Progenitor cell of endocrine pancreas (in vitro differentiated cells): Measurements from ENCODE around the gene ACOT7. TPM values are rescaled to one million over a fixed set of nuclear protein-coding genes. Genes with fewer than 3 reads are reported as not detected.

Experiments used
- DNase-seq: peaks from one replicate; pipeline ENCODE4 v3.0.0; 2021; ENCODE audit warnings: low spot score; ENCODE audit not compliant: unreplicated experiment
- H3K27ac Mint-ChIP-seq: 2 replicates; pipeline ENCODE4 v1.8.0; 2021; ENCODE audit warnings: mild to moderate bottlenecking, moderate library complexity, mixed read lengths
- H3K27me3 Mint-ChIP-seq: 2 replicates; pipeline ENCODE4 v1.8.0; 2021; ENCODE audit warnings: mixed read lengths
- H3K36me3 Mint-ChIP-seq: 2 replicates; pipeline ENCODE4 v1.8.0; 2022; ENCODE audit warnings: mixed read lengths; ENCODE audit not compliant: insufficient read depth
- H3K4me1 Mint-ChIP-seq: 2 replicates; pipeline ENCODE4 v1.8.0; 2021; ENCODE audit warnings: low read depth, mixed read lengths
- H3K4me3 Mint-ChIP-seq: 2 replicates; pipeline ENCODE4 v1.8.0; 2021; ENCODE audit warnings: low read depth, mild to moderate bottlenecking, moderate library complexity, mixed read lengths
- H3K9me3 Mint-ChIP-seq: 2 replicates; pipeline ENCODE4 v1.8.0; 2021; ENCODE audit warnings: low read depth, mixed read lengths
- total RNA-seq: library from RNA; stranded (reverse); gene quantifications from 2 replicates; pipeline ENCODE4 v1.2.1, GENCODE V29; 2021
- TF ChIP-seq, protein P1 (sequence below): fragments of 200-600 bp; sonication (generic); IDR thresholded peaks from one replicate; pipeline ENCODE4 v1.5.0; 2021; ENCODE audit warnings: antibody characterized with exemption, mild to moderate bottlenecking; ENCODE audit not compliant: unreplicated experiment

ACOT7 gene
- total RNA-seq, 1 donor from 2014 or later: 30.2 TPM

- H3K36me3 Mint-ChIP-seq: no peaks in the 10 kb centered on the region
- DNase-seq: peak; percentile 44
Observed at GRCh38 chr1:6347641-6348487, 45.7 kb downstream of the ACOT7 start.

DNA sequence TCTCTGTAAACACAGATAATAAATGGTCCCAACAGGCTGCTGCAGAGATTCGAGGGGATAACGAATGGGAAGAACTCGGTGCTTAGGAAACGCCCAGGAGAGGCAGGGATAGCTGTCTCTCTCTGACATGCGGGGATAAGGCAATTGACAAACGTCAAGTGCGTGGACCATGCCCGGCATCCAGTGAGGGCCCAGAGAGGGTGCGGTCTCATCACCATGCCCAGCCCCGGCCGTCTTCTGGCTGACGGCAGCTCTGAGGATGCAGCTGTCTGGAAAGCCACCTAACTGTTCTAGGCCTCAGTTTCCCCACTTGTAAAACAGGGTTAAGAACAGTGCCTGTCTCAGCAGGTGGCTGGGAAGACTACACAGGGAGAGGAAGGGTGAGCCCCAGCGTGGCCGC lies 48.1 kb downstream of the ACOT7 start:
- no peak overlapping the region for H3K27ac Mint-ChIP-seq

More at GRCh38 chr1:6347641-6348487, 45.7 kb downstream of the ACOT7 start:
- TF ChIP-seq, protein P1, sequence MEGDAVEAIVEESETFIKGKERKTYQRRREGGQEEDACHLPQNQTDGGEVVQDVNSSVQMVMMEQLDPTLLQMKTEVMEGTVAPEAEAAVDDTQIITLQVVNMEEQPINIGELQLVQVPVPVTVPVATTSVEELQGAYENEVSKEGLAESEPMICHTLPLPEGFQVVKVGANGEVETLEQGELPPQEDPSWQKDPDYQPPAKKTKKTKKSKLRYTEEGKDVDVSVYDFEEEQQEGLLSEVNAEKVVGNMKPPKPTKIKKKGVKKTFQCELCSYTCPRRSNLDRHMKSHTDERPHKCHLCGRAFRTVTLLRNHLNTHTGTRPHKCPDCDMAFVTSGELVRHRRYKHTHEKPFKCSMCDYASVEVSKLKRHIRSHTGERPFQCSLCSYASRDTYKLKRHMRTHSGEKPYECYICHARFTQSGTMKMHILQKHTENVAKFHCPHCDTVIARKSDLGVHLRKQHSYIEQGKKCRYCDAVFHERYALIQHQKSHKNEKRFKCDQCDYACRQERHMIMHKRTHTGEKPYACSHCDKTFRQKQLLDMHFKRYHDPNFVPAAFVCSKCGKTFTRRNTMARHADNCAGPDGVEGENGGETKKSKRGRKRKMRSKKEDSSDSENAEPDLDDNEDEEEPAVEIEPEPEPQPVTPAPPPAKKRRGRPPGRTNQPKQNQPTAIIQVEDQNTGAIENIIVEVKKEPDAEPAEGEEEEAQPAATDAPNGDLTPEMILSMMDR: peak; percentile 70
- Mint-ChIP-seq H3K9me3 (no peaks in the 10 kb centered on the region), H3K4me1 (peaks cover 2% of the 10 kb centered on the region), H3K27ac (peak overlapping the region; percentile 15), H3K27me3 (no peaks in the 10 kb centered on the region), H3K4me3 (no peak overlapping the region)

GRCh38 chr1:6345009-6345408 lies 48.6 kb downstream of the ACOT7 start:
- DNase-seq: no peak
- Mint-ChIP-seq H3K9me3 (no peaks in the 10 kb centered on the region), H3K27ac (no peak overlapping the region), H3K36me3 (no peaks in the 10 kb centered on the region), H3K4me1 (no peaks in the 10 kb centered on the region), H3K4me3 (no peak overlapping the region), H3K27me3 (no peaks in the 10 kb centered on the region)
- TF ChIP-seq, protein P1: no peak

More for the DNA sequence above, 48.1 kb downstream of the ACOT7 start:
- DNase-seq: no peak
- Mint-ChIP-seq H3K9me3 (no peaks in the 10 kb centered on the region), H3K36me3 (no peaks in the 10 kb centered on the region), H3K4me3 (no peak overlapping the region), H3K27me3 (no peaks in the 10 kb centered on the region), H3K4me1 (no peaks in the 10 kb centered on the region)
- TF ChIP-seq, protein P1: no peak

DNA sequence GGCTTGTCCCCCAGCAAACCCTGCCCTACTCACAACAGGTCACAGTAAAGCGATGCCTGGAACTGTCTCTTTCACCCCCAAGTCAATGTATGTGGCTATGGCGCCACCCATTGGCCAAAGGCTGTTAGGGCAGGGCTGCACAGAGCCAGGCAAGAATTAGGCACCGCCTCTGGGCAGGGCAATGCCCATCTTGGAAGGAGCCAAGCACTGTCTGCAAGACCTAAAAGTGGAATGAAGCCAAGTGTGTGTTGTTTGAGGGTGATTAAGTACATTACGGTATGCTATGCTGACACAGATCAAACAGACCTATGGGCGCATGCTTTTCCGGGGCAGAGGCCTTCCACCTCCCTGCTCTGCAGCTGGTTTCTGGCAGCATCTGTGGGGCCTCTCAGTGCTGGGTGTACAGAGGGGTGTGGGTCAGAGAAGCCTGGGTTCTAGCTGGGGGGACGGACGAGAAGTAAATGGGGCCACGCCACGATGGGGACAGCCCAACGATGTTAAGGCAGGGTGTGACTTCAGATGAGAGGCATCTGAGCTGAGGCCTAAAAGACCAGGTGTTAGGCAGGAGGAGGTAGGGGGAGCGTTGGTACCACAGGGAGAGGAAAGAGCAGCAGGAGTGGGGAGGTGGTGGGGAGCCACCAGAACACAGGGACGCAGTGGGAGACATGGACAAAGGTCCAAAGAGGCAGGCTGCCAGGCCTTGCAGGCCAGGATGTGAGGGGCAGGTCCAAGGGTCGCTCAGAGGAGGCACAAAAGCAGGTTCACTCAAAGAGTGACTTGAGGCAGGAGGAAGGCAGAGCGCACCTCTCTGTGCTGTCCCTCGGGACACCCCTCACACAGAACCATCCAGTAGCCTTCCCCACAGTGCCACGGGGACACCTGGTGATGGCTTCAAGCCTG lies 49.8 kb downstream of the ACOT7 start:
- H3K9me3 Mint-ChIP-seq: no peaks in the 10 kb centered on the region
- H3K4me1 Mint-ChIP-seq: no peaks in the 10 kb centered on the region
- no peaks in the 10 kb centered on the region for H3K36me3 Mint-ChIP-seq
- DNase-seq: peak; percentile 59
- TF ChIP-seq, protein P1: peak; percentile 89
- H3K4me3 Mint-ChIP-seq: no peak overlapping the region
- no peaks in the 10 kb centered on the region for H3K27me3 Mint-ChIP-seq
- H3K27ac Mint-ChIP-seq: no peak overlapping the region

DNA sequence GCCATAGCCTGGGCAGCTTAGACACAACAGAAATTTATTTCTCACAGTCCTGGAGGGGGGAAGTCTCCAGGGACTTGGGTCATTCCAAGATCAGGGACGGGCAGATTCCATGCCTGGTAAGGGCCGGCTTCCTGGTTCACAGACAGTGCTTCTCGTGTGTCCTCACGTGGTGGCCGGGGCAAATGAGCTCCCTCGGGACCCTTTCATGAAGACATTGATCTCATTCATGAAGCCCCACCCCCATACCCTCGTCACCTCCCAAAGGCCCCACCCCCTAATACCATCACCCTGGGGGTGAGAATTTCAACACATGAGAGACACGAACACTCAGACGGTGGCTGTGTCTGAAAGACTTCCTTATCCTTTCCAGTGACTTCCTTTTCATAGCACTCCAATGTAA lies 51.5 kb downstream of the ACOT7 start:
- DNase-seq: no peak
- H3K36me3 Mint-ChIP-seq: no peaks in the 10 kb centered on the region
- TF ChIP-seq, protein P1: no peak
- no peaks in the 10 kb centered on the region for H3K9me3 Mint-ChIP-seq
- H3K27ac Mint-ChIP-seq: no peak overlapping the region
- no peak overlapping the region for H3K4me3 Mint-ChIP-seq
- H3K4me1 Mint-ChIP-seq: no peaks in the 10 kb centered on the region
- H3K27me3 Mint-ChIP-seq: no peaks in the 10 kb centered on the region
